Ascending aorta (tissue), 2 donors: ENCODE results near the gene LRIG2. TPM values are rescaled to one million over a fixed set of nuclear protein-coding genes. Genes with fewer than 3 reads are reported as not detected.
"Not testable (repeated sequence)": the region's sequence is repeated elsewhere in the genome, so short reads cannot be mapped to it uniquely, and the experiment has no call there.

Experiments
- DNase-seq, 2 donors: peaks; one replicate each; pipeline ENCODE4 v3.0.0-alpha.2; 2019; ENCODE audit warnings: low spot score in 2 of 2
- H3K27ac ChIP-seq, 2 donors: fragments of 200-600 bp; sonication (generic); one replicate each; pipeline ENCODE4 v1.5.1; 2016 to 2017; ENCODE audit warnings: mild to moderate bottlenecking in 1 of 2
- H3K27me3 ChIP-seq: fragments of 200-600 bp; sonication (generic); one replicate; pipeline ENCODE4 v1.5.1; 2017
- H3K36me3 ChIP-seq, 2 donors: fragments of 200-600 bp; sonication (generic); one replicate each; pipeline ENCODE4 v1.5.1; 2016
- H3K4me1 ChIP-seq, 2 donors: fragments of 200-600 bp; sonication (generic); one replicate each; pipeline ENCODE4 v1.5.1; 2016 to 2017; ENCODE audit warnings: mild to moderate bottlenecking in 1 of 2
- H3K4me3 ChIP-seq, 2 donors: fragments of 200-600 bp; sonication (generic); one replicate each; pipeline ENCODE4 v1.5.1; 2016 to 2017; ENCODE audit warnings: mild to moderate bottlenecking in 1 of 2
- H3K9me3 ChIP-seq, 2 donors: fragments of 200-600 bp; sonication (generic); one replicate each; pipeline ENCODE4 v1.5.1; 2016
- intact Hi-C: fragments of 100-400 bp; cut with DNase I; formaldehyde crosslinking; loops from one replicate; pipeline ENCODE4 v1.15.1; 2023
- total RNA-seq: library from RNA; depleted of rRNA; stranded (reverse); fragments of >200 nt; gene quantifications from one replicate; pipeline ENCODE4 v1.1.0, GENCODE V29; 2016
- TF ChIP-seq, protein P1 (sequence below), 3 experiments: fragments of 200-600 bp in 2 of 3; fragments of 450-650 bp in 1 of 3; sonication (generic) in 2 of 3; IDR thresholded peaks; one replicate each; pipeline ENCODE4 v1.5.1; 2016 to 2019; ENCODE audit warnings: antibody characterized with exemption in 3 of 3, mild to moderate bottlenecking in 1 of 3, moderate library complexity in 1 of 3

Gene LRIG2
- total RNA-seq, 1 donor from 2014 or later, result 16.1 TPM

DNA sequence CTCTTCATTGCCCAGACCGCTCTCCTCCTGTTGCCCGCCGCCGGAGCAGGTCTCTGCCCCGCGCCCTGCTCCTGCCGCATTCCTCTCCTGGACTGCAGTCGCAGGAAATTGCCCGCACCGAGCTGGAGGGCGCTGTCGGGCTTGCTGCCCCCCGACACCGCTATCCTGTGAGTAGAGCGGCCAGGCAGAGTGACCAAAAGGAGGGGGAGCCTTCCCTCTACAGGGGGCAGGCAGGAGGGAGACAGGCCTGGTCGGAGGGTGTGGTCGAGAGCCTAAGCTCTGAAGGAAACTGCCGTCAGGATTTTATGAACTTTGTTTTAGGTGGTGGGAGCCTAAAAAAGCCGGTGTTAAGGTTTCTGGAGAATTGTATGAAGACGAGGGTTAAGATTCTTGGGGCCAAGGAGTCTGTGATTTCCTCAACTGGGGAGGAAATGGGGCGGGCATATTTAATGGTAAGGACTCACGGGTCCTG lies 517 bp downstream of the LRIG2 start:
- Histone ChIP-seq H3K27ac (peak overlapping the region; percentile 84), H3K9me3 (no peaks in the 10 kb centered on the region), H3K27me3 (no peaks in the 10 kb centered on the region), H3K36me3 (peaks cover 7% of the 10 kb centered on the region in 2 donors), H3K4me1 (peaks cover 3 to 8% of the 10 kb centered on the region in 2 donors), H3K4me3 (peak overlapping the region; percentile 63 to 79)
- intact Hi-C loops, result loop anchor here (2.0 to 10.0 kb wide), 3 partner anchors 119 to 357 kb away; partner anchors contain the start of genes MAGI3 and SLC16A1
- TF ChIP-seq, protein P1, sequence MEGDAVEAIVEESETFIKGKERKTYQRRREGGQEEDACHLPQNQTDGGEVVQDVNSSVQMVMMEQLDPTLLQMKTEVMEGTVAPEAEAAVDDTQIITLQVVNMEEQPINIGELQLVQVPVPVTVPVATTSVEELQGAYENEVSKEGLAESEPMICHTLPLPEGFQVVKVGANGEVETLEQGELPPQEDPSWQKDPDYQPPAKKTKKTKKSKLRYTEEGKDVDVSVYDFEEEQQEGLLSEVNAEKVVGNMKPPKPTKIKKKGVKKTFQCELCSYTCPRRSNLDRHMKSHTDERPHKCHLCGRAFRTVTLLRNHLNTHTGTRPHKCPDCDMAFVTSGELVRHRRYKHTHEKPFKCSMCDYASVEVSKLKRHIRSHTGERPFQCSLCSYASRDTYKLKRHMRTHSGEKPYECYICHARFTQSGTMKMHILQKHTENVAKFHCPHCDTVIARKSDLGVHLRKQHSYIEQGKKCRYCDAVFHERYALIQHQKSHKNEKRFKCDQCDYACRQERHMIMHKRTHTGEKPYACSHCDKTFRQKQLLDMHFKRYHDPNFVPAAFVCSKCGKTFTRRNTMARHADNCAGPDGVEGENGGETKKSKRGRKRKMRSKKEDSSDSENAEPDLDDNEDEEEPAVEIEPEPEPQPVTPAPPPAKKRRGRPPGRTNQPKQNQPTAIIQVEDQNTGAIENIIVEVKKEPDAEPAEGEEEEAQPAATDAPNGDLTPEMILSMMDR (IDR thresholded peaks at IDR 0.05), result peak in 2 of 3 experiments; percentile 22 to 66
- peak; percentile 10 to 75 for DNase-seq

DNA sequence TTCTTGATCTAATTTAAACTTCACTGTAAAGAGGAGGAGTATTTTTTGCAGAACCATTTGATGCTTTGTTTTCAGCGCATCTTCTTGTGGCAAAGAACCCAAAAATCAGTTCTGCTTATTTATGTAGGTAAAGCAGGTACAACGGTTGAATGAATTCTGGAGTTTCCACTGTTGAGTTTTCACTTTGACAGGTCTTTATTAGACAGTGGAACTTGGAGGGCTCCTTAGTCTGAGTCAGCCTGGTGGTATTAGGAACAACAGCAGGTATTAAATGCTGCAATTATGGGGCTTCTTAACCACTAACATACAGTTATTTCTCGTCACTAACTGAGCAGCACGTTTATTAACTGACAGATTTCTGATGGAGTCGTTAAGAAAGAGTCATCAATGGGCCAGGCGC lies 1.2 kb downstream of the LRIG2 start:
- intact Hi-C loops, result loop anchor here (5.0 to 10.0 kb wide), 2 partner anchors 119 to 318 kb away; partner anchors contain the start of genes MAGI3 and SLC16A1
- DNase-seq, result no peak

DNA sequence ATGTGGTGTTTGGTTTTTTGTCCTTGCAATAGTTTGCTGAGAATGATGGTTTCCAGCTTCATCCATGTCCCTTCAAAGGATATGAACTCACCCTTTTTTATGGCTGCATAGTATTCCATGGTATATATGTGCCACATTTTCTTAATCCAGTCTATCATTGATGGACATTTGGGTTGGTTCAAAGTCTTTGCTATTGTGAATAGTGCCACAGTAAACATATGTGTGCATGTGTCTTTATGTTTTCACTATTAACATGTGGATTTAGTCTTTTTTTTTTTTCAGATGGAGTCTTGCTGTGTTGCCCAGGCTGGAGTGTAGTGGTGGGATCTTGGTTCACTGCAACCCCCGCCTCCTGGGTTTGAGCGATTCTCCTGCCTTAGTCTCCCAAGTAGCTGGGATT lies 5.0 kb downstream of the LRIG2 start:
- not testable (repeated sequence) for H3K27ac ChIP-seq, H3K27me3 ChIP-seq, H3K9me3 ChIP-seq, H3K4me1 ChIP-seq, H3K4me3 ChIP-seq, DNase-seq
- intact Hi-C loops, result loop anchor here (10.0 kb wide), 1 partner anchor 123 kb away; the partner anchor contains the start of gene SLC16A1
- peaks cover 12 to 15% of the 10 kb centered on the region in 2 donors for H3K36me3 ChIP-seq

More for the DNA sequence above, 1.2 kb downstream of the LRIG2 start:
- Histone ChIP-seq H3K27me3 (no peaks in the 10 kb centered on the region), H3K36me3 (peaks cover 8% of the 10 kb centered on the region in 2 donors), H3K27ac (no peak overlapping the region), H3K4me1 (peaks cover 3 to 8% of the 10 kb centered on the region in 2 donors), H3K9me3 (no peaks in the 10 kb centered on the region), H3K4me3 (peak overlapping the region; percentile 63 to 79)
- TF ChIP-seq, protein P1 (IDR thresholded peaks at IDR 0.05), result no peak

DNA sequence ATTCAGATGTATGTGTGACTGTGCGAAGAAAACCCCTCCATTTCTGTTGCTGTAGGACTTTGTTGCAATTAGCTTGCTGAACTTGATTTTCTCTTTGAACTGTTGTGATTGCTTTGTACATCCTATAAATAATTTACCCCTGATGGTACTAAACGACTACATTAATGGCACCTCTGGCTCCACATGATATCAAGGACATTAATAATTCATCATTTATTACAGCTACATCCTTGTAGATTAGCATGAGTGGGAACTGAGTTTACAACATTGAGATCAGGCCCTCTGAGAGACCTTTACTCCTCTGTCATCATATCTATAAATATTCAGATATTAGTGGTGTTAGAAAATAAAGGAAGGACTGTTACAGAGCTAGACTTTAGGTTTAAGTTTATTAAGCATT lies 13.5 kb downstream of the LRIG2 start:
- Histone ChIP-seq H3K9me3 (no peaks in the 10 kb centered on the region), H3K4me1 (peaks cover 0 to 3% of the 10 kb centered on the region in 2 donors), H3K27me3 (no peaks in the 10 kb centered on the region), H3K27ac (no peak overlapping the region), H3K36me3 (peaks cover 4 to 13% of the 10 kb centered on the region in 2 donors), H3K4me3 (no peak overlapping the region)
- intact Hi-C loops, result no loop called here
- TF ChIP-seq, protein P1 (IDR thresholded peaks at IDR 0.05), result no peak
- DNase-seq, result no peak

DNA sequence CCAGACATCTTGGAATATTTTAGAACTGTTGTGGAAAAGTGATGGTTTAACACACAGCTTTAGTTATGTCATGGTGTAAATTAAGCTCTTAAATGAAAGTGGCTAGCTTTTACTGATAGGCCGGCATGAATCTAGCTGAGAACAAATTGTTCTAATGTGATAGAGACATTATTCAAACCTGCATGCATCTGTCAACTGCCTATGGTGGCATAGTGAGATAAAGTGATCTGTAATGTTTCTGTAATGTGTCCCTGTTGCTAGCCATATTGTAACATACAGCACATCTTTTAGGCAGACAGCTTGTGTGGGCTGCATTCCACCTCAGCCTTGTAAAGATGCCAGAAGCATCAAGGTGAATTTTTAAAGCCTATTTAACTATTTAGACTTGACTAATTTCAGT lies 16.0 kb downstream of the LRIG2 start:
- TF ChIP-seq, protein P1 (IDR thresholded peaks at IDR 0.05), result no peak
- Histone ChIP-seq H3K27me3 (no peaks in the 10 kb centered on the region), H3K27ac (no peak overlapping the region)

DNA sequence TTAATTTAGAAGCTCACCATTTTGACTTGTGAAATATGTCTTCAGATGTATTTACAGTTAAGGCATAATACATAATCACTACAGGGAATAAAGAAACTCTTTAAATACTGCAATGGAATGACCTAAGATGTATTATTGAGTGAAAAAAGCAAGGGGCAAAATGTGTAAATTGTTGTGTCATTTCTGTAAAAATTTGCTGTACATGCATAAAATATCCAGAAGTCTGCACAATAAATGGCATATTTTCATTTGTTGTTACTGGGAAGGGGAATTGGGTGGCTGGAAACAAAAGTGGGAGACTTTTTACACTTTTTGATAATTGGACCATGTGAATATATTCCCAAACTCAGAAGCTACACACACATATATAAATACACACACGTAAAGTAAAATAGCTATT lies 17.1 kb downstream of the LRIG2 start:
- Histone ChIP-seq H3K36me3 (peaks cover 22 to 26% of the 10 kb centered on the region in 2 donors), H3K9me3 (no peaks in the 10 kb centered on the region), H3K4me3 (no peak overlapping the region), H3K4me1 (peaks cover 0 to 3% of the 10 kb centered on the region in 2 donors), H3K27ac (no peak overlapping the region), H3K27me3 (no peaks in the 10 kb centered on the region)
- TF ChIP-seq, protein P1 (IDR thresholded peaks at IDR 0.05), result no peak
- intact Hi-C loops, result no loop called here
- no peak for DNase-seq

More for the DNA sequence above, 16.0 kb downstream of the LRIG2 start:
- intact Hi-C loops, result no loop called here
- no peak for DNase-seq
- H3K4me3 ChIP-seq, result no peak overlapping the region
- no peaks in the 10 kb centered on the region for H3K9me3 ChIP-seq
- H3K4me1 ChIP-seq, result peaks cover 0 to 3% of the 10 kb centered on the region in 2 donors
- peaks cover 14 to 18% of the 10 kb centered on the region in 2 donors for H3K36me3 ChIP-seq
